DMS153 treated with DMSO at 0.1 percent for 48 hours (cell line): ENCODE measurements around the gene ADIPOQ.
"Not testable (repeated sequence)": the region's sequence is repeated elsewhere in the genome, so short reads cannot be mapped to it uniquely, and the experiment has no call there.

Experiments used
- DNase-seq: peaks from one replicate; lab custom pipeline; 2025; ENCODE audit not compliant: unreplicated experiment; lab: John Stamatoyannopoulos, UW

The ADIPOQ gene

GRCh38 chr3:186870421-186871201, 28.1 kb downstream of the ADIPOQ start:
- DNase-seq = no peak

GRCh38 chr3:186871403-186871924, 29.0 kb downstream of the ADIPOQ start:
- DNase-seq = no peak

- DNase-seq = not testable (repeated sequence)
Measured at GRCh38 chr3:186873796-186874195, 31.3 kb downstream of the ADIPOQ start.

- not testable (repeated sequence) for DNase-seq
Measured at GRCh38 chr3:186874216-186874615, 31.7 kb downstream of the ADIPOQ start.

GRCh38 chr3:186874841-186875240, 32.3 kb downstream of the ADIPOQ start:
- DNase-seq = not testable (repeated sequence)

GRCh38 chr3:186875708-186876107, 33.2 kb downstream of the ADIPOQ start:
- no peak for DNase-seq

GRCh38 chr3:186879781-186880180, 37.3 kb downstream of the ADIPOQ start:
- no peak for DNase-seq

- DNase-seq = no peak
Measured at GRCh38 chr3:186880406-186880805, 37.9 kb downstream of the ADIPOQ start.

- no peak for DNase-seq
Measured at GRCh38 chr3:186882150-186882524, 39.6 kb downstream of the ADIPOQ start.

- DNase-seq = no peak
Measured at GRCh38 chr3:186882881-186883685, 40.6 kb downstream of the ADIPOQ start.

- DNase-seq = no peak
Measured at GRCh38 chr3:186883686-186884058, 41.2 kb downstream of the ADIPOQ start.

- DNase-seq = not testable (repeated sequence)
Measured at GRCh38 chr3:186884868-186885267, 42.4 kb downstream of the ADIPOQ start.

GRCh38 chr3:186886202-186886981, 43.9 kb downstream of the ADIPOQ start:
- DNase-seq = no peak

GRCh38 chr3:186887507-186887938, 45.0 kb downstream of the ADIPOQ start:
- not testable (repeated sequence) for DNase-seq

- DNase-seq = peak; percentile 52
Measured at GRCh38 chr3:186888569-186888968, 46.1 kb downstream of the ADIPOQ start.

GRCh38 chr3:186889698-186890097, 47.2 kb downstream of the ADIPOQ start:
- not testable (repeated sequence) for DNase-seq

GRCh38 chr3:186890911-186891310, 48.4 kb downstream of the ADIPOQ start:
- no peak for DNase-seq

- DNase-seq = not testable (repeated sequence)
Measured at GRCh38 chr3:186893071-186893470, 50.6 kb downstream of the ADIPOQ start.

- DNase-seq = no peak
Measured at GRCh38 chr3:186895406-186895805, 52.9 kb downstream of the ADIPOQ start.

GRCh38 chr3:186896006-186896405, 53.5 kb downstream of the ADIPOQ start:
- DNase-seq = no peak

- no peak for DNase-seq
Measured at GRCh38 chr3:186896875-186897274, 54.4 kb downstream of the ADIPOQ start.
